Tongue (tissue), 2 donors: ENCODE measurements around the gene TMEM151B. TPM values are rescaled to one million over a fixed set of nuclear protein-coding genes. Genes with fewer than 3 reads are reported as not detected.

Source experiments
- DNase-seq: peaks from one replicate; pipeline ENCODE4 v3.0.0-alpha.2; 2015
- total RNA-seq: library from RNA; depleted of rRNA; stranded (reverse); fragments of >200 nt; gene quantifications from one replicate; pipeline ENCODE4 v1.2.3, GENCODE V29; 2014

TMEM151B gene
- total RNA-seq, 1 donor from 2014 or later: under 0.01 TPM

GRCh38 chr6:44250718-44251123 is 19.5 kb upstream of the TMEM151B start:
- DNase-seq: no peak

- DNase-seq: no peak
Measured at GRCh38 chr6:44251576-44252524, 18.4 kb upstream of the TMEM151B start.

- no peak for DNase-seq
Measured at GRCh38 chr6:44253307-44254101, 16.7 kb upstream of the TMEM151B start.

- DNase-seq: no peak
Measured at GRCh38 chr6:44254191-44255104, 15.8 kb upstream of the TMEM151B start.

DNA sequence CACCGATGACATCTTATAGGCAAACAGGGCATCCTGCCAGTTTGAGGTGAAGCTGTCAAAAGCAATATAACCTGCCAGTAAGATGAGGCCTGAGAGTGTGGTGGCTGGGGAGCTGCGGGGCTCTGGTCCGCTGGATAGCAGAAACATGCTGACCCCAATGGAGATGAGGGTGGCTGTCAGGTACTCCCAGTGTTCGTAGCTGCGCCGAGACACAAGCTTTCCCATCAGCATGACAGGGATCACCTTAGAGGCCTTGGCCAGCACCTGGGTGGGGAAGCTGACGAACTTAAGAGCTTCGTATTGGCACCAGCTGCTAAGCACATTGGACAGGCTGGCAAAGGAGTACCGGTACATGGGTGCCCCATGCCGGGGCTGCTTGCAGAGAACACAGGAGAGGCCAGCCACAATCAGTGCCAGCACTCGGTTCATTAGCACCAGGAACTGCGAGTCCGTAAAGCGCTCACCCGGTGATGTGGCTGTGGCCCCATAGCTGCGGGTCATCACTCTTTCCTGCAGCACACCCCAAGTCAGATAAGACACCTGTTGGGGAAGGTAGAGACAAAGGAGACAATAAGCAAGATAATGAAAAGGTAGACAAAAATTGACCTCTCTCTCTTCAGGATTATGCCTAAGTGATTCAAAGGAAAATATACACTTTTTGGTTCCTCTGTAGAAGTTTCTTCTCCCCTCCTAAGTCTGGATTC is 15.0 kb upstream of the TMEM151B start:
- DNase-seq: no peak

- DNase-seq: no peak
Measured at GRCh38 chr6:44255871-44256774, 14.1 kb upstream of the TMEM151B start.

DNA sequence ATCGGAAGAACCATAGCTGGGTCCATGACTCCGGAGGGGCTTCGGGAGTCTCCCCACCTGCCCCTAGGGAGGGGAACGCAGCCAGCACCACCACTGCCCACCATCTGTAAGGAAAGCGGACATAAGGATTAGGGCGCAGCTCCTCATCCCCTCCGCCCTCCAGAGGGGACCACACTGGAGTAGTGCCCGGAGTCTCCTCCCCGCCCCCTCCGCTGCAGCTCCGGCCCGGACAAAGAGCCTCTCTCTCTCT is 13.6 kb upstream of the TMEM151B start:
- DNase-seq: no peak

GRCh38 chr6:44257025-44257752 is 13.1 kb upstream of the TMEM151B start, which contains the start of gene SLC35B2:
SLC35B2 (minus strand) TSS chr6:44257528; CDS start chr6:44257410, 118 bp downstream.
- peak; percentile 85 for DNase-seq

- DNase-seq: no peak
Measured at GRCh38 chr6:44257753-44258324, 12.4 kb upstream of the TMEM151B start.

DNA sequence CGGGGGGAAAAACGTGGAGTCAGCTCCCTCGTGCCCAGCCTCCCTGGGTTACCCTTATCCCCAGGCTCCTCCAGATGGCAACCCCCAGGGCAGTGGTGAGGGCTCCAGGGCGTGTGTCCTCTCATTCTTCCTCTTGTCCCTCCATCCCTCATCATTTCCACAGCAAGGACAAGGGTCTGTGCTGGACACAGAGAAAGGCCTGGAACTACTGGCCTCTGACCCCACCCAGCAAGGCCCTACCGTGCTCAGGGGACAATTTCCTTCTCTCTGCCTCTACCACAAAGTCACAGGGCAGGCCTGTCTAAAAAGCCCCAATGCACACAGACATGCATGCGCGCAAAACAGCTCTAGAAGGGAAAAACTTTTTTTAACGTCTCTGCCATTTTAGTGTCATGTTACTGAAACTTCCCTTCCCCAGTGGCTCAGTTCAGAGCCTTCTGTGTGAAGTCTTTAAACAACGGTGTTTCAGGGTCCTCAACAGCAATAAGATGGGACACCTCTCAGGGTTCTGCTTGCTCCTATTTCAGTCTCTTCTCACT is 11.9 kb upstream of the TMEM151B start:
- DNase-seq: no peak

- no peak for DNase-seq
Measured at GRCh38 chr6:44258921-44259320, 11.3 kb upstream of the TMEM151B start.

- DNase-seq: no peak
Measured at GRCh38 chr6:44260011-44260410, 10.2 kb upstream of the TMEM151B start.

DNA sequence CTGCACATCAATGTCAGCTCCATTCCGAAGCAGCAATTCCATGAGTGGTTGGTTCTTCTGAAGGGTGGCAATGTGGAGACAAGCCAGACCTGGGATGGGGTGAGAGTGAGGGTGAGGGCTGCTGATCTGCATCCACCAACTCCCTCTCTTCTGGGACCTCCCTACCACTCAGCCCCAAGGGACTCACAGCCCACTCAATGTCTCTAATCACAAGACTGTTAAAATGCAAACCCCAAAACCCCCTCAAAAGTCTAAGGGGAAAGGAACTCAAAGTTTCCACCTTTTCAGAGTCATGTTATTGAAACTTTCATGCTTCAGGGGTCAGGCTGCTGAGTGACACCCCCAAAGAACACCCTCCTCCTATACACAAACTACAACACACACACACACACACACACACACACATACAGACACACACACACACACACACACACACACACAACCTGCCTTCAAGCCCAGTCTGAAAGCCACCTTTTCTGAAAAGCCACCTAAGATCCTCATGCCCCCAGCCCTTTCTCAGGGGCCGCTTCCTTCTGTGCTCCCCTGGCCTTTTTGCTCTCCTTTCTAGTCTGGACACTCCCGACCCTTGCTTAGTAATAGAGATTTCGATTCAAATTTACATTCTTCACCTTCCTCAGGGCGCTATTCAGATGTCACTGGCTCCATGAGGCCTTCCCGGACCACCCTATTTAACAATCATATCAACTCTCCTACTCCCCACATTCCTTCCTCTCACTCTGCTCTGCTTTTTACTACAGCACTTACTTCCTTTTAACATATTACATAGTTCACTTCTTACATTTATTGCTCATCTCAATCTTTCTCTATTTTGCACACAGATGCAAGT is 9.6 kb upstream of the TMEM151B start:
- no peak for DNase-seq

DNA sequence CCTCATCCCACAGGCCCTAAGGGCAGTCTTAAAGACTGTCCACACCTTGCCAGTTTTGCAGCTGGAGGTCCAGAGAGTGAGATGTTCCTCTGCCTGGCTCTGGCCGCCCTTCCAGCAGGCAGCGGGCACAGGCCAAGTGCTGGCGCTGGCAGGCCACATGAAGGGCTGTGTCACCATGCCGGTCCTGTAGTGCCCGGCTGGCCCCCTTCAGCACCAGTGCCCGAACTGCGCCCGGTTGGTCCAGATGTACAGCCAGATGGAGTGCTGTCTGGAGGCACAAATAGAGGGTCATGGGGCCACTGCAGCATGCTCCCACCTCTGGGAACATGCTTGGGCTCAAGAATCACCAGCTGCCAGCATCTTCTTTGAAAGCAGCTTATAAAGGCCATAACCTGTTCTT is 8.7 kb upstream of the TMEM151B start:
- no peak for DNase-seq

GRCh38 chr6:44262467-44263353 is 7.5 kb upstream of the TMEM151B start:
- DNase-seq: no peak

- DNase-seq: no peak
Measured at GRCh38 chr6:44263354-44264100, 6.7 kb upstream of the TMEM151B start.
